SK-N-SH treated with all-trans-retinoic acid at 6 μM for 48 hours (cell line): Measurements from ENCODE around the gene CARS1.

Experiments used
- ARNTL ChIP-seq: fragments of 450-650 bp; formaldehyde crosslinking; IDR thresholded peaks from 2 replicates; pipeline ENCODE4 v1.5.0; 2020; ENCODE audit warnings: low read depth, mild to moderate bottlenecking, moderate library complexity, borderline replicate concordance
- BACH2 ChIP-seq: fragments of 250-450 bp; sonication (Bioruptor Pico); IDR thresholded peaks from 2 replicates; pipeline ENCODE4 v1.9.0; 2021; ENCODE audit warnings: mild to moderate bottlenecking, borderline replicate concordance
- CSDC2 ChIP-seq: fragments of 250-450 bp; sonication (Bioruptor Pico); IDR thresholded peaks from 2 replicates; pipeline ENCODE4 v1.5.0; 2020; ENCODE audit warnings: mild to moderate bottlenecking, moderate library complexity
- ESRRG ChIP-seq: fragments of 250-450 bp; sonication (Bioruptor Pico); IDR thresholded peaks from 2 replicates; pipeline ENCODE4 v1.6.1; 2021; ENCODE audit warnings: mild to moderate bottlenecking
- PPARA ChIP-seq: fragments of 250-450 bp; sonication (Bioruptor Pico); IDR thresholded peaks from 2 replicates; pipeline ENCODE4 v1.5.0; 2020; ENCODE audit warnings: mild to moderate bottlenecking, borderline replicate concordance
- RARB ChIP-seq: fragments of 250-450 bp; sonication (Bioruptor Pico); IDR thresholded peaks from 2 replicates; pipeline ENCODE4 v1.8.0; 2021; ENCODE audit warnings: mild to moderate bottlenecking, moderate library complexity
- SNAI2 ChIP-seq: fragments of 250-450 bp; sonication (Bioruptor Pico); IDR thresholded peaks from 2 replicates; pipeline ENCODE4 v1.5.0; 2020; ENCODE audit warnings: mild to moderate bottlenecking, moderate library complexity
- ZFP30 ChIP-seq: fragments of 450-650 bp; formaldehyde crosslinking; IDR thresholded peaks from 2 replicates; pipeline ENCODE4 v1.5.0; 2022; ENCODE audit warnings: mild to moderate bottlenecking, moderate library complexity
- ZNF565 ChIP-seq: fragments of 450-650 bp; formaldehyde crosslinking; conservative IDR thresholded peaks from 2 replicates; pipeline ENCODE4 v1.5.0; 2020; ENCODE audit warnings: low read depth, mild to moderate bottlenecking, moderate library complexity
- TF ChIP-seq, protein P1 (sequence below): fragments of 250-450 bp; sonication (Bioruptor Pico); IDR thresholded peaks from 2 replicates; pipeline ENCODE4 v1.8.0; 2021; ENCODE audit warnings: low read depth, mild to moderate bottlenecking, moderate library complexity, borderline replicate concordance
- TF ChIP-seq, protein P2 (sequence below): fragments of 250-450 bp; sonication (Bioruptor Pico); IDR thresholded peaks from 2 replicates; pipeline ENCODE4 v1.8.0; 2020; ENCODE audit warnings: mild to moderate bottlenecking, moderate library complexity, borderline replicate concordance

DNA sequence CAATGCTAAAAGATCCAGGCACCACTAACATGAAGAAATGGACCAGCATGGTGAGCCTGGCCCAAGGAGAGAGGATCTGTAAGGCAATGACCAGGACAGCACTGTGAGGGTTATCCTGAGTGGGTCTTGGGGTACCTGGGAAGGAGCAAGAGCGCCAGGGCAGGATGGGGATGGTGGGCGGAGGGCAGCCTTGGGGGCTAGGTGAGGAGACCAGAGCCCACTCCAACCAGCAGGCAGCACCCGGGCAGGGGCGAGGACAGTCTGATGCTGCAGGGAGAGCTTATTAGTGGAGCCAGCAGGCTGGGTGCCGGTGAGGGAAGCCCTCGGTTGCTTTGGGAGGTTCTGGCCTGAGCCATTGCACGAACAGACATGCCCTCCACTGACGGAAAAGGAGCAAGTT lies 54.4 kb downstream of the CARS1 start:
- TF ChIP-seq ESRRG (CRISPR knock-in tag), result no peak
- TF ChIP-seq, protein P1, sequence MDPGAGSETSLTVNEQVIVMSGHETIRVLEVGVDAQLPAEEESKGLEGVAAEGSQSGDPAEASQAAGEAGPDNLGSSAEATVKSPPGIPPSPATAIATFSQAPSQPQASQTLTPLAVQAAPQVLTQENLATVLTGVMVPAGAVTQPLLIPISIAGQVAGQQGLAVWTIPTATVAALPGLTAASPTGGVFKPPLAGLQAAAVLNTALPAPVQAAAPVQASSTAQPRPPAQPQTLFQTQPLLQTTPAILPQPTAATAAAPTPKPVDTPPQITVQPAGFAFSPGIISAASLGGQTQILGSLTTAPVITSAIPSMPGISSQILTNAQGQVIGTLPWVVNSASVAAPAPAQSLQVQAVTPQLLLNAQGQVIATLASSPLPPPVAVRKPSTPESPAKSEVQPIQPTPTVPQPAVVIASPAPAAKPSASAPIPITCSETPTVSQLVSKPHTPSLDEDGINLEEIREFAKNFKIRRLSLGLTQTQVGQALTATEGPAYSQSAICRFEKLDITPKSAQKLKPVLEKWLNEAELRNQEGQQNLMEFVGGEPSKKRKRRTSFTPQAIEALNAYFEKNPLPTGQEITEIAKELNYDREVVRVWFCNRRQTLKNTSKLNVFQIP (CRISPR knock-in tag), result no peak
- TF ChIP-seq PPARA (CRISPR knock-in tag), result no peak
- TF ChIP-seq SNAI2 (CRISPR knock-in tag), result no peak
- no peak for TF ChIP-seq ARNTL (CRISPR knock-in tag)
- no peak for TF ChIP-seq BACH2 (CRISPR knock-in tag)
- no peak for TF ChIP-seq ZNF565 (CRISPR knock-in tag)
- TF ChIP-seq, protein P2, sequence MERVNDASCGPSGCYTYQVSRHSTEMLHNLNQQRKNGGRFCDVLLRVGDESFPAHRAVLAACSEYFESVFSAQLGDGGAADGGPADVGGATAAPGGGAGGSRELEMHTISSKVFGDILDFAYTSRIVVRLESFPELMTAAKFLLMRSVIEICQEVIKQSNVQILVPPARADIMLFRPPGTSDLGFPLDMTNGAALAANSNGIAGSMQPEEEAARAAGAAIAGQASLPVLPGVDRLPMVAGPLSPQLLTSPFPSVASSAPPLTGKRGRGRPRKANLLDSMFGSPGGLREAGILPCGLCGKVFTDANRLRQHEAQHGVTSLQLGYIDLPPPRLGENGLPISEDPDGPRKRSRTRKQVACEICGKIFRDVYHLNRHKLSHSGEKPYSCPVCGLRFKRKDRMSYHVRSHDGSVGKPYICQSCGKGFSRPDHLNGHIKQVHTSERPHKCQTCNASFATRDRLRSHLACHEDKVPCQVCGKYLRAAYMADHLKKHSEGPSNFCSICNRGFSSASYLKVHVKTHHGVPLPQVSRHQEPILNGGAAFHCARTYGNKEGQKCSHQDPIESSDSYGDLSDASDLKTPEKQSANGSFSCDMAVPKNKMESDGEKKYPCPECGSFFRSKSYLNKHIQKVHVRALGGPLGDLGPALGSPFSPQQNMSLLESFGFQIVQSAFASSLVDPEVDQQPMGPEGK, result no peak
- no peak for TF ChIP-seq CSDC2 (CRISPR knock-in tag)
- TF ChIP-seq ZFP30 (CRISPR knock-in tag), result no peak
- no peak for TF ChIP-seq RARB
